ENCODE data around the gene NAV2.

NAV2 gene

GRCh38 chr11:19714022-19714386 is 1.4 kb downstream of the NAV2 start:
- DNase-seq, result no peak
- no peaks in the 10 kb centered on the region for H4K20me1 ChIP-seq (ENCODE audit: insufficient read depth, low read length)
- TF ChIP-seq EZH2 (optimal IDR thresholded peaks at IDR 0.05; ENCODE audit: low read depth, low read length) (no peak), CTCF (IDR thresholded peaks at IDR 0.05; ENCODE audit: low read length) (no peak), EZH2phosphoT487 (IDR thresholded peaks at IDR 0.05; ENCODE audit: low read length) (no peak)
- H3K4me1 ChIP-seq (ENCODE audit: low read length), result peaks cover 12% of the 10 kb centered on the region
- no peak overlapping the region for H3K4me3 ChIP-seq (ENCODE audit: low read length)
- H3K9me2 ChIP-seq (replicated peaks; ENCODE audit: insufficient read depth, low read length), result no peaks in the 10 kb centered on the region
- H3K79me2 ChIP-seq (ENCODE audit: low read length), result no peaks in the 10 kb centered on the region; the same call in 1 of the 2 replicates
- H3K9me3 ChIP-seq (replicated peaks; ENCODE audit: insufficient read depth, low read length), result no peaks in the 10 kb centered on the region
- peaks cover 12% of the 10 kb centered on the region for H3F3A ChIP-seq (ENCODE audit: insufficient read depth, low read length)
- H3K27ac ChIP-seq (ENCODE audit: low read length), result no peak overlapping the region
- no peak overlapping the region for H3K4me2 ChIP-seq (ENCODE audit: low read depth, low read length)
- no peaks in the 10 kb centered on the region for H3K36me3 ChIP-seq (replicated peaks; ENCODE audit: insufficient read depth, low read length)
- H3K27me3 ChIP-seq (replicated peaks; ENCODE audit: insufficient read depth, low read length), result no peaks in the 10 kb centered on the region
- H3K9ac ChIP-seq (ENCODE audit: low read length), result no peak overlapping the region
- no peak overlapping the region for H2AFZ ChIP-seq (ENCODE audit: low read length)

- no peak for DNase-seq
- no peaks in the 10 kb centered on the region; the same call in none of the 2 replicates for H3K79me2 ChIP-seq (ENCODE audit: low read length)
- H3K4me3 ChIP-seq (ENCODE audit: low read length), result no peak overlapping the region
- H3K36me3 ChIP-seq (replicated peaks; ENCODE audit: insufficient read depth, low read length), result no peaks in the 10 kb centered on the region
- no peaks in the 10 kb centered on the region for H3K9me3 ChIP-seq (replicated peaks; ENCODE audit: insufficient read depth, low read length)
- no peak overlapping the region for H2AFZ ChIP-seq (ENCODE audit: low read length)
- no peaks in the 10 kb centered on the region for H4K20me1 ChIP-seq (ENCODE audit: insufficient read depth, low read length)
- peaks cover 12% of the 10 kb centered on the region for H3F3A ChIP-seq (ENCODE audit: insufficient read depth, low read length)
- no peak overlapping the region for H3K9ac ChIP-seq (ENCODE audit: low read length)
- no peaks in the 10 kb centered on the region for H3K9me2 ChIP-seq (replicated peaks; ENCODE audit: insufficient read depth, low read length)
- H3K27me3 ChIP-seq (replicated peaks; ENCODE audit: insufficient read depth, low read length), result no peaks in the 10 kb centered on the region
- TF ChIP-seq EZH2phosphoT487 (IDR thresholded peaks at IDR 0.05; ENCODE audit: low read length) (no peak), CTCF (IDR thresholded peaks at IDR 0.05; ENCODE audit: low read length) (no peak), EZH2 (optimal IDR thresholded peaks at IDR 0.05; ENCODE audit: low read depth, low read length) (no peak)
- H3K4me2 ChIP-seq (ENCODE audit: low read depth, low read length), result no peak overlapping the region
- no peak overlapping the region for H3K27ac ChIP-seq (ENCODE audit: low read length)
- H3K4me1 ChIP-seq (ENCODE audit: low read length), result peaks cover 12% of the 10 kb centered on the region
Measured at GRCh38 chr11:19714387-19715363, 2.0 kb downstream of the NAV2 start.

- Histone ChIP-seq H2AFZ (ENCODE audit: low read length) (no peak overlapping the region), H3K9ac (ENCODE audit: low read length) (no peak overlapping the region), H3K4me3 (ENCODE audit: low read length) (no peak overlapping the region), H3K79me2 (ENCODE audit: low read length) (no peaks in the 10 kb centered on the region; the same call in none of the 2 replicates), H3K4me1 (ENCODE audit: low read length) (peaks cover 12% of the 10 kb centered on the region), H3K9me3 (replicated peaks; ENCODE audit: insufficient read depth, low read length) (no peaks in the 10 kb centered on the region), H3K27me3 (replicated peaks; ENCODE audit: insufficient read depth, low read length) (no peaks in the 10 kb centered on the region), H3K36me3 (replicated peaks; ENCODE audit: insufficient read depth, low read length) (no peaks in the 10 kb centered on the region), H3K4me2 (ENCODE audit: low read depth, low read length) (no peak overlapping the region), H3K9me2 (replicated peaks; ENCODE audit: insufficient read depth, low read length) (no peaks in the 10 kb centered on the region), H3K27ac (ENCODE audit: low read length) (no peak overlapping the region), H4K20me1 (ENCODE audit: insufficient read depth, low read length) (no peaks in the 10 kb centered on the region), H3F3A (ENCODE audit: insufficient read depth, low read length) (peaks cover 12% of the 10 kb centered on the region)
- no peak for DNase-seq
- TF ChIP-seq CTCF (IDR thresholded peaks at IDR 0.05; ENCODE audit: low read length), result no peak
- no peak for TF ChIP-seq EZH2 (optimal IDR thresholded peaks at IDR 0.05; ENCODE audit: low read depth, low read length)
- TF ChIP-seq EZH2phosphoT487 (IDR thresholded peaks at IDR 0.05; ENCODE audit: low read length), result no peak
Measured at GRCh38 chr11:19715373-19715772, 2.7 kb downstream of the NAV2 start.
